Measurements from ENCODE around the gene PLA2G4E.

Gene PLA2G4E

GRCh38 chr15:41955807-41956525 is 64.9 kb downstream of the PLA2G4E start:
- DNase-seq (ENCODE audit: low read depth in 2 of 2), result no peak

- no peak for DNase-seq (ENCODE audit: low read depth in 2 of 2)
Observed at GRCh38 chr15:41955100-41955499, 65.7 kb downstream of the PLA2G4E start.

GRCh38 chr15:41954036-41954435 is 66.8 kb downstream of the PLA2G4E start:
- no peak for DNase-seq (ENCODE audit: low read depth in 2 of 2)

- DNase-seq (ENCODE audit: low read depth in 2 of 2), result no peak
Observed at GRCh38 chr15:41952013-41952563, 68.8 kb downstream of the PLA2G4E start.

- DNase-seq (ENCODE audit: low read depth in 2 of 2), result no peak
Observed at GRCh38 chr15:41951571-41951970, 69.3 kb downstream of the PLA2G4E start.

- no peak for DNase-seq (ENCODE audit: low read depth in 2 of 2)
Observed at GRCh38 chr15:41950489-41950888, 70.4 kb downstream of the PLA2G4E start.

- DNase-seq (ENCODE audit: low read depth in 2 of 2), result no peak
Observed at GRCh38 chr15:41950127-41950483, 70.7 kb downstream of the PLA2G4E start.

- DNase-seq (ENCODE audit: low read depth in 2 of 2), result no peak
Observed at GRCh38 chr15:41949401-41950126, 71.3 kb downstream of the PLA2G4E start.

- DNase-seq (ENCODE audit: low read depth in 2 of 2), result no peak
Observed at GRCh38 chr15:41948490-41948889, 72.4 kb downstream of the PLA2G4E start.

- no peak for DNase-seq (ENCODE audit: low read depth in 2 of 2)
Observed at GRCh38 chr15:41946970-41947369, 73.9 kb downstream of the PLA2G4E start.

GRCh38 chr15:41945731-41946130 is 75.1 kb downstream of the PLA2G4E start:
- DNase-seq (ENCODE audit: low read depth in 2 of 2), result no peak

GRCh38 chr15:41945221-41945620 is 75.6 kb downstream of the PLA2G4E start:
- DNase-seq (ENCODE audit: low read depth in 2 of 2), result no peak

- peak; percentile 92 to 94 for DNase-seq (ENCODE audit: low read depth in 2 of 2)
Observed at GRCh38 chr15:41944313-41944940, 76.4 kb downstream of the PLA2G4E start.

GRCh38 chr15:41943543-41944312 is 77.1 kb downstream of the PLA2G4E start:
- no peak for DNase-seq (ENCODE audit: low read depth in 2 of 2)

- no peak for DNase-seq (ENCODE audit: low read depth in 2 of 2)
Observed at GRCh38 chr15:41942886-41943285, 78.0 kb downstream of the PLA2G4E start.

- no peak for DNase-seq (ENCODE audit: low read depth in 2 of 2)
Observed at GRCh38 chr15:41941644-41942415, 79.0 kb downstream of the PLA2G4E start.

GRCh38 chr15:41940441-41940857 is 80.4 kb downstream of the PLA2G4E start:
- peak; percentile 75 for DNase-seq (ENCODE audit: low read depth in 2 of 2)

- DNase-seq (ENCODE audit: low read depth in 2 of 2), result no peak
Observed at GRCh38 chr15:41939986-41940385, 80.9 kb downstream of the PLA2G4E start.

GRCh38 chr15:41937568-41937923 is 83.3 kb downstream of the PLA2G4E start:
- DNase-seq (ENCODE audit: low read depth in 2 of 2), result no peak

GRCh38 chr15:41936649-41937567 is 83.9 kb downstream of the PLA2G4E start:
- no peak for DNase-seq (ENCODE audit: low read depth in 2 of 2)

Data from fibroblast of skin of left quadriceps (primary cell).